SU-DHL-6 (cell line): Measurements from ENCODE around the gene CMTR2.

Experiments used
- EZH2phosphoT487 ChIP-seq: fragments of 200-600 bp; sonication (generic), shearing (Covaris generic); conservative IDR thresholded peaks from 2 replicates; pipeline ENCODE4 v1.6.1; 2018; ENCODE audit warnings: mild to moderate bottlenecking, antibody characterized with exemption, low read length, moderate library complexity, mixed read lengths
- TF ChIP-seq, protein P1 (sequence below): fragments of 200-600 bp; sonication (generic); IDR thresholded peaks from one replicate; pipeline ENCODE4 v1.5.1; 2017; ENCODE audit warnings: antibody characterized with exemption, mild to moderate bottlenecking, low read length, moderate library complexity; ENCODE audit not compliant: insufficient read depth, poor library complexity, severe bottlenecking

- TF ChIP-seq, protein P1, sequence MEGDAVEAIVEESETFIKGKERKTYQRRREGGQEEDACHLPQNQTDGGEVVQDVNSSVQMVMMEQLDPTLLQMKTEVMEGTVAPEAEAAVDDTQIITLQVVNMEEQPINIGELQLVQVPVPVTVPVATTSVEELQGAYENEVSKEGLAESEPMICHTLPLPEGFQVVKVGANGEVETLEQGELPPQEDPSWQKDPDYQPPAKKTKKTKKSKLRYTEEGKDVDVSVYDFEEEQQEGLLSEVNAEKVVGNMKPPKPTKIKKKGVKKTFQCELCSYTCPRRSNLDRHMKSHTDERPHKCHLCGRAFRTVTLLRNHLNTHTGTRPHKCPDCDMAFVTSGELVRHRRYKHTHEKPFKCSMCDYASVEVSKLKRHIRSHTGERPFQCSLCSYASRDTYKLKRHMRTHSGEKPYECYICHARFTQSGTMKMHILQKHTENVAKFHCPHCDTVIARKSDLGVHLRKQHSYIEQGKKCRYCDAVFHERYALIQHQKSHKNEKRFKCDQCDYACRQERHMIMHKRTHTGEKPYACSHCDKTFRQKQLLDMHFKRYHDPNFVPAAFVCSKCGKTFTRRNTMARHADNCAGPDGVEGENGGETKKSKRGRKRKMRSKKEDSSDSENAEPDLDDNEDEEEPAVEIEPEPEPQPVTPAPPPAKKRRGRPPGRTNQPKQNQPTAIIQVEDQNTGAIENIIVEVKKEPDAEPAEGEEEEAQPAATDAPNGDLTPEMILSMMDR: no peak
- TF ChIP-seq EZH2phosphoT487: no peak
Observed at GRCh38 chr16:71338193-71338592, 49.0 kb upstream of the CMTR2 start.
